Panc1 (cell line): ENCODE results near the gene SLC22A12. TPM values are rescaled to one million over a fixed set of nuclear protein-coding genes. Genes with fewer than 3 reads are reported as not detected.

ENCODE experiments used
- ATAC-seq: fragments of 200-7000 bp; cut with Tn5 transposase; 2 replicates; pipeline ENCODE4 v1.9.1; 2020; ENCODE audit warnings: mild to moderate bottlenecking, moderate library complexity
- BruUV-seq: library from RNA; stranded (reverse); fragments of 400-500 nt; replicated peaks from 2 replicates; lab custom pipeline; 2021; lab: Mats Ljungman, UMichigan
- CTCF ChIA-PET: fragments of 300-600 bp; sonication (Branson Sonifier 250); formaldehyde crosslinking; loops from one replicate; lab custom pipeline; 2022; ENCODE audit warnings: antibody characterized with exemption; lab: Charles Lee
- POLR2A ChIA-PET: fragments of 300-600 bp; sonication (Branson Sonifier 250); formaldehyde crosslinking; loops from one replicate; lab custom pipeline; 2022; ENCODE audit warnings: antibody characterized with exemption; lab: Charles Lee
- DNase-seq: peaks from one replicate; pipeline ENCODE4 v3.0.0-alpha.2; 2010; ENCODE audit warnings: low read depth, low spot score
- H3K27ac ChIP-seq: 2 replicates; pipeline ENCODE4 v1.5.1; 2011; ENCODE audit warnings: mild to moderate bottlenecking, low read length, inconsistent platforms
- H3K27me3 ChIP-seq: fragments of 200-500 bp; sonication (Bioruptor generic); 2 replicates; pipeline ENCODE4 v1.6.0; 2014; ENCODE audit warnings: low read length, inconsistent platforms; ENCODE audit not compliant: control insufficient read depth, insufficient read depth
- H3K36me3 ChIP-seq: fragments of 200-500 bp; sonication (Bioruptor generic); 2 replicates; pipeline ENCODE4 v1.5.1; 2014; ENCODE audit warnings: inconsistent platforms, mild to moderate bottlenecking, low read length, moderate library complexity; ENCODE audit not compliant: control insufficient read depth, insufficient read depth
- H3K4me1 ChIP-seq: 2 replicates; pipeline ENCODE4 v1.5.1; 2011; ENCODE audit warnings: inconsistent platforms, mild to moderate bottlenecking, low read length, moderate library complexity; ENCODE audit not compliant: control insufficient read depth, insufficient read depth
- H3K4me3 ChIP-seq, 2 experiments: 2 replicates each; pipeline ENCODE4 v1.5.1; 2011 to 2012; ENCODE audit warnings: low read depth in 2 of 2, low read length in 2 of 2, mild to moderate bottlenecking in 2 of 2, inconsistent platforms in 1 of 2, moderate library complexity in 1 of 2
- H3K9me3 ChIP-seq: fragments of 200-500 bp; sonication (Bioruptor generic); 2 replicates; pipeline ENCODE4 v1.5.1; 2014; ENCODE audit warnings: low read depth, mild to moderate bottlenecking, inconsistent platforms, low read length, moderate library complexity; ENCODE audit not compliant: control insufficient read depth, insufficient read depth
- POLR2AphosphoS5 ChIP-seq: IDR thresholded peaks from 2 replicates; pipeline ENCODE4 v1.6.1; 2012; ENCODE audit warnings: mild to moderate bottlenecking, low read depth, low read length, moderate library complexity
- SIN3A ChIP-seq: IDR thresholded peaks from 2 replicates; pipeline ENCODE4 v1.6.1; 2012; ENCODE audit warnings: low read depth, mild to moderate bottlenecking, low read length, moderate library complexity, borderline replicate concordance; ENCODE audit not compliant: insufficient read depth
- TCF7L2 ChIP-seq: IDR thresholded peaks from 2 replicates; pipeline ENCODE4 v1.6.1; 2011; ENCODE audit warnings: mild to moderate bottlenecking, low read depth, low read length, inconsistent platforms
- in situ Hi-C: cut with HindIII; loops from 2 replicates; pipeline ENCODE4 v1.10.0; 2016; ENCODE audit warnings: low sequenced_read_pairs, low pct_unique_long_range_greater_than_20kb
- intact Hi-C: fragments of 100-400 bp; cut with micrococcal nuclease; formaldehyde crosslinking; loops from one replicate; pipeline ENCODE4 v1.10.0; 2022; ENCODE audit not compliant: unreplicated experiment
- total RNA-seq: library from RNA; stranded (reverse); gene quantifications from one replicate; pipeline ENCODE4 v1.2.1, GENCODE V29; 2021; ENCODE audit not compliant: unreplicated experiment
- TF ChIP-seq, protein P1 (sequence below): fragments of 450-650 bp; IDR thresholded peaks from 2 replicates; pipeline ENCODE4 v1.5.1; 2017; ENCODE audit warnings: mild to moderate bottlenecking
- TF ChIP-seq, protein P2 (sequence below), 2 experiments: IDR thresholded peaks; 2 replicates each; pipeline ENCODE4 v1.6.1; 2011 to 2012; ENCODE audit warnings: low read depth in 2 of 2, control low read depth in 1 of 2, low read length in 1 of 2, mild to moderate bottlenecking in 1 of 2, moderate library complexity in 1 of 2; ENCODE audit not compliant: insufficient read depth in 1 of 2

SLC22A12 gene
- total RNA-seq, 1 experiment from 2014 or later, result not detected

DNA sequence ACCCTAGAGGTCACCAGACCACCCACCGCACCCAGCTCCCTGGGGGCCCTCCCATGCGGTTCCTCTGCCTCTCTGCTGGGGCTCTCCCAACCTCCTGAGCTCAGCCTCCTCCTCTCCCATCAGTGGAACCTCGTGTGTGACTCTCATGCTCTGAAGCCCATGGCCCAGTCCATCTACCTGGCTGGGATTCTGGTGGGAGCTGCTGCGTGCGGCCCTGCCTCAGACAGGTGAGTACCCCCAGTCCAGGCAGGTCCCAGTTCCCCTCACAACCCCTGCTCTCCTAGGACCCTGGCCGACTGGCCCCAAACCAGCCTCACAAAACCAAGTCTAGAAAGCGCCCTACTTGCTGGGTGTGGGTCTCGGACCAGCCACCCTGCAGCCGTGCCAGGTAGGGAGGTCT is 1.6 kb downstream of the SLC22A12 start:
- Histone ChIP-seq H3K27ac (no peak overlapping the region), H3K4me1 (no peaks in the 10 kb centered on the region), H3K36me3 (no peaks in the 10 kb centered on the region), H3K4me3 (no peak overlapping the region), H3K27me3 (no peaks in the 10 kb centered on the region), H3K9me3 (peaks cover 8% of the 10 kb centered on the region; the same call in 1 of the 2 replicates)
- no TSS peak for BruUV-seq
- POLR2A ChIA-PET, result no interaction called here
- DNase-seq, result no peak
- intact Hi-C loops (no loop called here), in situ Hi-C loops (no loop called here)
- CTCF ChIA-PET, result no interaction called here
- no peak for ATAC-seq
- TF ChIP-seq, protein P1, sequence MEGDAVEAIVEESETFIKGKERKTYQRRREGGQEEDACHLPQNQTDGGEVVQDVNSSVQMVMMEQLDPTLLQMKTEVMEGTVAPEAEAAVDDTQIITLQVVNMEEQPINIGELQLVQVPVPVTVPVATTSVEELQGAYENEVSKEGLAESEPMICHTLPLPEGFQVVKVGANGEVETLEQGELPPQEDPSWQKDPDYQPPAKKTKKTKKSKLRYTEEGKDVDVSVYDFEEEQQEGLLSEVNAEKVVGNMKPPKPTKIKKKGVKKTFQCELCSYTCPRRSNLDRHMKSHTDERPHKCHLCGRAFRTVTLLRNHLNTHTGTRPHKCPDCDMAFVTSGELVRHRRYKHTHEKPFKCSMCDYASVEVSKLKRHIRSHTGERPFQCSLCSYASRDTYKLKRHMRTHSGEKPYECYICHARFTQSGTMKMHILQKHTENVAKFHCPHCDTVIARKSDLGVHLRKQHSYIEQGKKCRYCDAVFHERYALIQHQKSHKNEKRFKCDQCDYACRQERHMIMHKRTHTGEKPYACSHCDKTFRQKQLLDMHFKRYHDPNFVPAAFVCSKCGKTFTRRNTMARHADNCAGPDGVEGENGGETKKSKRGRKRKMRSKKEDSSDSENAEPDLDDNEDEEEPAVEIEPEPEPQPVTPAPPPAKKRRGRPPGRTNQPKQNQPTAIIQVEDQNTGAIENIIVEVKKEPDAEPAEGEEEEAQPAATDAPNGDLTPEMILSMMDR, result no peak
- TF ChIP-seq TCF7L2 (no peak), POLR2AphosphoS5 (no peak), SIN3A (no peak)
- TF ChIP-seq, protein P2, sequence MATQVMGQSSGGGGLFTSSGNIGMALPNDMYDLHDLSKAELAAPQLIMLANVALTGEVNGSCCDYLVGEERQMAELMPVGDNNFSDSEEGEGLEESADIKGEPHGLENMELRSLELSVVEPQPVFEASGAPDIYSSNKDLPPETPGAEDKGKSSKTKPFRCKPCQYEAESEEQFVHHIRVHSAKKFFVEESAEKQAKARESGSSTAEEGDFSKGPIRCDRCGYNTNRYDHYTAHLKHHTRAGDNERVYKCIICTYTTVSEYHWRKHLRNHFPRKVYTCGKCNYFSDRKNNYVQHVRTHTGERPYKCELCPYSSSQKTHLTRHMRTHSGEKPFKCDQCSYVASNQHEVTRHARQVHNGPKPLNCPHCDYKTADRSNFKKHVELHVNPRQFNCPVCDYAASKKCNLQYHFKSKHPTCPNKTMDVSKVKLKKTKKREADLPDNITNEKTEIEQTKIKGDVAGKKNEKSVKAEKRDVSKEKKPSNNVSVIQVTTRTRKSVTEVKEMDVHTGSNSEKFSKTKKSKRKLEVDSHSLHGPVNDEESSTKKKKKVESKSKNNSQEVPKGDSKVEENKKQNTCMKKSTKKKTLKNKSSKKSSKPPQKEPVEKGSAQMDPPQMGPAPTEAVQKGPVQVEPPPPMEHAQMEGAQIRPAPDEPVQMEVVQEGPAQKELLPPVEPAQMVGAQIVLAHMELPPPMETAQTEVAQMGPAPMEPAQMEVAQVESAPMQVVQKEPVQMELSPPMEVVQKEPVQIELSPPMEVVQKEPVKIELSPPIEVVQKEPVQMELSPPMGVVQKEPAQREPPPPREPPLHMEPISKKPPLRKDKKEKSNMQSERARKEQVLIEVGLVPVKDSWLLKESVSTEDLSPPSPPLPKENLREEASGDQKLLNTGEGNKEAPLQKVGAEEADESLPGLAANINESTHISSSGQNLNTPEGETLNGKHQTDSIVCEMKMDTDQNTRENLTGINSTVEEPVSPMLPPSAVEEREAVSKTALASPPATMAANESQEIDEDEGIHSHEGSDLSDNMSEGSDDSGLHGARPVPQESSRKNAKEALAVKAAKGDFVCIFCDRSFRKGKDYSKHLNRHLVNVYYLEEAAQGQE (IDR thresholded peaks at IDR 0.05; ENCODE audit: insufficient read depth in 1 of 2, low read depth in 2 of 2, low read length in 1 of 2), result no peak

DNA sequence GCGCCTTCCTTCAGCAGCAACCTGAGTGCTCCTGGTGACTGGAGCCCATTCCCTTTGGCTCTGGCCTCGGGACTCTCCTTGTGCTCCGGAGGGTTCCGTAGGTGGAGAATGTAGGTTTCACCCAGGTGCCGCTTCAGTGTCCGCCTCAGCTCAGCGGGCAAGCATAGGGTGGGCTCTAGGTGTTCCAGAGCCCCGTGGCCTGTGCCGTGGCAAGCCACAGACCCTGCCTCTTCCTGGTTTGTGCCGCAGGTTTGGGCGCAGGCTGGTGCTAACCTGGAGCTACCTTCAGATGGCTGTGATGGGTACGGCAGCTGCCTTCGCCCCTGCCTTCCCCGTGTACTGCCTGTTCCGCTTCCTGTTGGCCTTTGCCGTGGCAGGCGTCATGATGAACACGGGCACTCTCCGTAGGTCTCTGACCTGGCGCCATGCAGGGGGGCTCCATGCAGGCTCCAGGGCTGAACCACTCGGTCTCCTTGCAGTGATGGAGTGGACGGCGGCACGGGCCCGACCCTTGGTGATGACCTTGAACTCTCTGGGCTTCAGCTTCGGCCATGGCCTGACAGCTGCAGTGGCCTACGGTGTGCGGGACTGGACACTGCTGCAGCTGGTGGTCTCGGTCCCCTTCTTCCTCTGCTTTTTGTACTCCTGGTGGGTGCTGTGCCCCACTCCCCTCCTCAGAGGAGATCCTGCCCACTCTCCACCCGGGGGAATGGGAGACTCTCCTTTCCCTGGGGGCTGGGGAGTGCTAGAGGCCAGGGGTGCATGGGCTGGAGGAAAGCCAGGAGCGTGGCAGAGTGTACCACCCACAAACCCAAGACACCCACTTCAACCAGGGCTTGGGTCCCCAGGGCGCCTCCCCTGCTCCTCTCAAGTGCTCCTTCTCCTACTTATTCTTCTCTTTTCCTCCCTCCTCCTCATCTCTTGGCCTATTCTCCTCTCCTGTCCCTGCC is 2.4 kb downstream of the SLC22A12 start:
- ChIA-PET POLR2A (no interaction called here), CTCF (no interaction called here)
- TF ChIP-seq, protein P1, result no peak
- TF ChIP-seq TCF7L2, result no peak
- no peak for TF ChIP-seq SIN3A
- TF ChIP-seq POLR2AphosphoS5, result no peak
- TF ChIP-seq, protein P2 (IDR thresholded peaks at IDR 0.05; ENCODE audit: insufficient read depth in 1 of 2, low read depth in 2 of 2, low read length in 1 of 2), result no peak
- Histone ChIP-seq H3K27me3 (no peaks in the 10 kb centered on the region), H3K36me3 (no peaks in the 10 kb centered on the region), H3K9me3 (no peaks in the 10 kb centered on the region; the same call in 1 of the 2 replicates), H3K27ac (no peak overlapping the region), H3K4me1 (no peaks in the 10 kb centered on the region), H3K4me3 (no peak overlapping the region)
- ATAC-seq (0 out of 2 replicates have a peak, but pooled peaks have one; percentile 38), DNase-seq (no peak)
- no TSS peak for BruUV-seq
- in situ Hi-C loops (no loop called here), intact Hi-C loops (no loop called here)
